Naive thymus-derived CD8-positive, alpha-beta T cell (primary cell): ENCODE data around the gene ARMC9. TPM values are rescaled to one million over a fixed set of nuclear protein-coding genes. Genes with fewer than 3 reads are reported as not detected.

ENCODE experiments used
- ATAC-seq, 2 donors: fragments of 150-1000 bp; cut with Tn5 transposase in 1 of 2; sonication (Bioruptor Pico), chemical (Tn5 transposase) in 1 of 2; 1 replicate in 1 of 2; 2 replicates in 1 of 2; pipeline ENCODE4 v1.10.0; 2021; ENCODE audit warnings: mild to moderate bottlenecking in 2 of 2, moderate library complexity in 2 of 2
- POLR2A ChIA-PET: fragments of 350-600 bp; sonication (Branson Sonifier 250); formaldehyde crosslinking; loops from one replicate; lab custom pipeline; 2021; ENCODE audit warnings: antibody characterized with exemption; lab: Charles Lee
- DNase-seq, 10 donors: peaks; one replicate each; pipeline versions ENCODE4 v3.0.0 to v3.0.0-alpha.2; 2020 to 2022
- H3K27ac Mint-ChIP-seq, 10 donors: one replicate each; pipeline ENCODE4 v1.8.0; 2020 to 2022; ENCODE audit warnings: mild to moderate bottlenecking in 10 of 10, mixed read lengths in 10 of 10, moderate library complexity in 4 of 10, inconsistent platforms in 1 of 10
- H3K27me3 Mint-ChIP-seq, 5 donors: one replicate each; pipeline ENCODE4 v1.8.0; 2021 to 2022; ENCODE audit warnings: mixed read lengths in 5 of 5
- H3K36me3 Mint-ChIP-seq, 3 donors: one replicate each; pipeline ENCODE4 v1.8.0; 2020 to 2022; ENCODE audit warnings: mixed read lengths in 3 of 3, mild to moderate bottlenecking in 2 of 3, inconsistent platforms in 1 of 3
- H3K4me1 Mint-ChIP-seq, 4 donors: one replicate each; pipeline ENCODE4 v1.8.0; 2021 to 2022; ENCODE audit warnings: mixed read lengths in 4 of 4
- H3K4me3 Mint-ChIP-seq, 10 donors: one replicate each; pipeline ENCODE4 v1.8.0; 2020 to 2022; ENCODE audit warnings: mild to moderate bottlenecking in 10 of 10, mixed read lengths in 10 of 10, moderate library complexity in 6 of 10, inconsistent platforms in 1 of 10
- H3K9me3 Mint-ChIP-seq, 9 donors: one replicate each; pipeline ENCODE4 v1.8.0; 2020 to 2022; ENCODE audit warnings: mixed read lengths in 9 of 9, mild to moderate bottlenecking in 3 of 9, inconsistent platforms in 1 of 9, moderate library complexity in 1 of 9
- polyA plus RNA-seq, 3 donors: library from polyadenylated mRNA; unstranded; fragments of 300-500 nt; fragmentation: Illumina TruSeq; gene quantifications; one replicate each; pipeline ENCODE4 v1.2.3, GENCODE V29; 2021
- total RNA-seq, 8 experiments: library from RNA in 2 of 8; stranded (reverse) in 2 of 8; gene quantifications; one replicate each; pipeline ENCODE4 v1.2.3 and lab custom pipeline; 2021 to 2026

Gene ARMC9
- total and polyA plus RNA-seq, 5 experiments from 2014 or later, result 0.78 to 2.6 (median 2.0) TPM

GRCh38 chr2:231288590-231288989 is 90.2 kb downstream of the ARMC9 start:
- Mint-ChIP-seq H3K9me3 (no peaks in the 10 kb centered on the region), H3K4me3 (no peak overlapping the region), H3K4me1 (peaks cover 0 to 5% (median 0%) of the 10 kb centered on the region in 4 donors), H3K27me3 (no peaks in the 10 kb centered on the region), H3K36me3 (no peaks in the 10 kb centered on the region), H3K27ac (peak overlapping the region in 1 of 10 donors; percentile 85)
- ATAC-seq (no peak), DNase-seq (no peak)
- POLR2A ChIA-PET, result no interaction called here

GRCh38 chr2:231290321-231291015 is 92.0 kb downstream of the ARMC9 start:
- Mint-ChIP-seq H3K36me3 (no peaks in the 10 kb centered on the region), H3K9me3 (no peaks in the 10 kb centered on the region), H3K27me3 (no peaks in the 10 kb centered on the region), H3K4me3 (no peak overlapping the region), H3K27ac (no peak overlapping the region), H3K4me1 (peaks cover 0 to 21% (median 0%) of the 10 kb centered on the region in 4 donors)
- DNase-seq (no peak), ATAC-seq (no peak)
- POLR2A ChIA-PET, result no interaction called here

- Mint-ChIP-seq H3K4me3 (no peak overlapping the region), H3K9me3 (no peaks in the 10 kb centered on the region), H3K36me3 (no peaks in the 10 kb centered on the region), H3K27ac (no peak overlapping the region), H3K4me1 (peaks cover 0 to 24% (median 0%) of the 10 kb centered on the region in 4 donors), H3K27me3 (no peaks in the 10 kb centered on the region)
- ATAC-seq, result no peak
- POLR2A ChIA-PET, result no interaction called here
- no peak for DNase-seq
Measured at GRCh38 chr2:231292472-231293134, 94.2 kb downstream of the ARMC9 start.

- Mint-ChIP-seq H3K4me1 (peaks cover 0 to 24% (median 0%) of the 10 kb centered on the region in 4 donors), H3K27ac (peak overlapping the region in 1 of 10 donors; percentile 38), H3K36me3 (no peaks in the 10 kb centered on the region), H3K9me3 (no peaks in the 10 kb centered on the region), H3K4me3 (no peak overlapping the region), H3K27me3 (no peaks in the 10 kb centered on the region)
- POLR2A ChIA-PET, result no interaction called here
- ATAC-seq (no peak), DNase-seq (no peak)
Measured at GRCh38 chr2:231293163-231293562, 94.7 kb downstream of the ARMC9 start.

- Mint-ChIP-seq H3K36me3 (no peaks in the 10 kb centered on the region), H3K27me3 (no peaks in the 10 kb centered on the region), H3K9me3 (no peaks in the 10 kb centered on the region), H3K4me3 (no peak overlapping the region), H3K27ac (peak overlapping the region in 1 of 10 donors; percentile 44), H3K4me1 (peaks cover 0 to 24% (median 0%) of the 10 kb centered on the region in 4 donors)
- ATAC-seq (no peak), DNase-seq (no peak)
- POLR2A ChIA-PET, result no interaction called here
Measured at GRCh38 chr2:231294116-231294515, 95.7 kb downstream of the ARMC9 start.

GRCh38 chr2:231294571-231295362 is 96.3 kb downstream of the ARMC9 start:
- no peak for ATAC-seq
- Mint-ChIP-seq H3K4me1 (peaks cover 0 to 31% (median 0%) of the 10 kb centered on the region in 4 donors), H3K9me3 (no peaks in the 10 kb centered on the region), H3K4me3 (no peak overlapping the region), H3K27ac (peak overlapping the region in 1 of 10 donors; percentile 81), H3K27me3 (no peaks in the 10 kb centered on the region), H3K36me3 (no peaks in the 10 kb centered on the region)
- POLR2A ChIA-PET, result no interaction called here
- DNase-seq, result no peak

- no peaks in the 10 kb centered on the region for H3K36me3 Mint-ChIP-seq
- no peaks in the 10 kb centered on the region for H3K9me3 Mint-ChIP-seq
- no peaks in the 10 kb centered on the region for H3K27me3 Mint-ChIP-seq
- ATAC-seq (no peak), DNase-seq (no peak)
- peak overlapping the region in 1 of 10 donors; percentile 81 for H3K27ac Mint-ChIP-seq
- POLR2A ChIA-PET, result no interaction called here
- no peak overlapping the region for H3K4me3 Mint-ChIP-seq
- peaks cover 0 to 36% (median 0%) of the 10 kb centered on the region in 4 donors for H3K4me1 Mint-ChIP-seq
Measured at GRCh38 chr2:231295363-231295655, 96.9 kb downstream of the ARMC9 start.

GRCh38 chr2:231296401-231296974 is 98.1 kb downstream of the ARMC9 start:
- no peak for ATAC-seq
- Mint-ChIP-seq H3K4me3 (no peak overlapping the region), H3K9me3 (no peaks in the 10 kb centered on the region), H3K4me1 (peaks cover 0 to 41% (median 0%) of the 10 kb centered on the region in 4 donors), H3K27me3 (no peaks in the 10 kb centered on the region), H3K27ac (no peak overlapping the region), H3K36me3 (no peaks in the 10 kb centered on the region)
- DNase-seq, result no peak
- POLR2A ChIA-PET, result no interaction called here

- DNase-seq (peak in 2 of 10 donors; percentile 1), ATAC-seq (no peak)
- Mint-ChIP-seq H3K36me3 (no peaks in the 10 kb centered on the region), H3K27ac (peak overlapping the region in 1 of 10 donors; percentile 8), H3K4me3 (no peak overlapping the region), H3K4me1 (peaks cover 0 to 41% (median 0%) of the 10 kb centered on the region in 4 donors), H3K27me3 (no peaks in the 10 kb centered on the region), H3K9me3 (no peaks in the 10 kb centered on the region)
- POLR2A ChIA-PET, result no interaction called here
Measured at GRCh38 chr2:231297108-231297908, 98.9 kb downstream of the ARMC9 start.

GRCh38 chr2:231298091-231298490 is 99.7 kb downstream of the ARMC9 start:
- Mint-ChIP-seq H3K27me3 (no peaks in the 10 kb centered on the region), H3K4me3 (no peak overlapping the region), H3K9me3 (no peaks in the 10 kb centered on the region), H3K4me1 (peaks cover 0 to 41% (median 0%) of the 10 kb centered on the region in 4 donors), H3K27ac (no peak overlapping the region), H3K36me3 (no peaks in the 10 kb centered on the region)
- DNase-seq (no peak), ATAC-seq (no peak)
- POLR2A ChIA-PET, result no interaction called here

GRCh38 chr2:231299267-231299666 is 100.8 kb downstream of the ARMC9 start:
- peak overlapping the region in 1 of 10 donors; percentile 9 for H3K4me3 Mint-ChIP-seq
- no peaks in the 10 kb centered on the region for H3K36me3 Mint-ChIP-seq
- ATAC-seq (no peak), DNase-seq (no peak)
- H3K9me3 Mint-ChIP-seq, result no peaks in the 10 kb centered on the region
- peaks cover 0 to 30% (median 0%) of the 10 kb centered on the region in 4 donors for H3K4me1 Mint-ChIP-seq
- POLR2A ChIA-PET, result no interaction called here
- H3K27me3 Mint-ChIP-seq, result no peaks in the 10 kb centered on the region
- peak overlapping the region in 3 of 10 donors; percentile 1 to 16 (median 14) for H3K27ac Mint-ChIP-seq

- Mint-ChIP-seq H3K36me3 (no peaks in the 10 kb centered on the region), H3K9me3 (no peaks in the 10 kb centered on the region), H3K27ac (no peak overlapping the region), H3K4me3 (no peak overlapping the region), H3K27me3 (no peaks in the 10 kb centered on the region), H3K4me1 (peaks cover 0 to 20% (median 0%) of the 10 kb centered on the region in 4 donors)
- POLR2A ChIA-PET, result no interaction called here
- ATAC-seq (no peak), DNase-seq (no peak)
Measured at GRCh38 chr2:231300020-231300721, 101.7 kb downstream of the ARMC9 start.
